Measurements from ENCODE around the gene ANKRD52. TPM values are rescaled to one million over a fixed set of nuclear protein-coding genes. Genes with fewer than 3 reads are reported as not detected.

Gene ANKRD52
- total RNA-seq, 1 experiment from 2014 or later: 56.6 TPM

DNA sequence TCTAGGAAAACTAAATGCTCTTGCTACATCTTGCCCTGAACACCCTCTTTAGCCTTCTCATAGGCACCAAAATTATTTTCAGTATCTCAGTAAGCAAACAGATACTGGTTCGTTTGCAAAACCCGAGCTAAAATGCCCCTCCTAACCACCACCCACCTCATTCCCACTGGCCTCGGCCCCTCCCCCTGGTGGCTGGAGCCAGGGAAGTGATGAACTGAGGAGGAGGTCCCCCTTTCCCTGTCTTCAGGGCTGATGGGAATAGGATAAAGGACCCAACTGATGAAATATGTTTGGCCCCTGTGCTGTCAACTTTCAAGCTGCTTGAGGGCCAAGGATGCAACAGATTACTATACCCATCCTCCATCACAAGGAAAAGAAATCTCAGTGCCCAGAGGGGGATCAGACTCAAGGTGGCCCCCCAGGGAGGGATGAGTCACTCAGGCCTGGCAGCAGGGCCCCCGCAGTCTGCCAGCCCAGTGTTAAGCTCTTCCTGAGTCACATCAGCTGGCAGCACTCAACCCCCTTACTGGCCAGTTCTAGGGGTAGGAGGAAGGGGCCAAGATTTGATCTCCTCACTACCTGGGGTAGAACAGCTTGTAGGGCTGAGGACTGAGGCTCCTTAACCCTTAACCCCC, 1.7 kb downstream of the ANKRD52 start:
- BruUV-seq (replicated peaks): TSS peak; percentile 38
- no peaks in the 10 kb centered on the region for H4K20me1 ChIP-seq (ENCODE audit: insufficient read depth)
- peak overlapping the region in 1 of 2 experiments; percentile 89; a peak in 3 of 4 replicates for H3K4me3 ChIP-seq (replicated peaks in 1 of 2; ENCODE audit: low read depth in 1 of 2, low read length in 2 of 2)
- ATAC-seq (no peak), DNase-seq (ENCODE audit: low read depth, low spot score) (no peak)
- H3K9ac ChIP-seq (ENCODE audit: low read length): peak overlapping the region; percentile 89
- H3K9me2 ChIP-seq (ENCODE audit: insufficient read depth): no peaks in the 10 kb centered on the region
- peaks cover 30% of the 10 kb centered on the region for H3K79me2 ChIP-seq (ENCODE audit: insufficient read depth, low read length)
- no peaks in the 10 kb centered on the region for H3K9me3 ChIP-seq (ENCODE audit: control insufficient read depth in 1 of 2, insufficient read depth in 1 of 2, low read depth in 1 of 2, low read length in 2 of 2)
- RAD21 ChIA-PET (ENCODE audit: low non-redundant PET in 1 of 2, low total read pairs in 2 of 2, uncharacterized antibody in 2 of 2, unreplicated experiment in 2 of 2): no interaction called here
- H3K36me3 ChIP-seq (ENCODE audit: control insufficient read depth in 1 of 2, insufficient read depth in 2 of 2, low read length in 2 of 2): peaks cover 29 to 54% of the 10 kb centered on the region in 2 experiments
- CTCF ChIA-PET: no interaction called here
- peak overlapping the region; percentile 82; the same call in 1 of the 2 replicates for H3K27ac ChIP-seq (ENCODE audit: low read depth, low read length)
- POLR2A ChIA-PET: no interaction called here
- no peak overlapping the region for H2AFZ ChIP-seq (ENCODE audit: low read depth, low read length, poor library complexity, severe bottlenecking)
- H3K4me1 ChIP-seq (ENCODE audit: control insufficient read depth in 1 of 2, insufficient read depth in 2 of 2, low read length in 2 of 2): peaks cover 19 to 37% of the 10 kb centered on the region in 2 experiments
- H3K4me2 ChIP-seq (ENCODE audit: low read length): peak overlapping the region; percentile 97
- TF ChIP-seq EZH2phosphoT487 (IDR thresholded peaks at IDR 0.05; ENCODE audit: borderline replicate concordance): no peak
- 0 out of 6 replicates have a peak, but pooled peaks of 1 of the 3 experiments have one; percentile 5 for TF ChIP-seq CTCF (IDR thresholded peaks at IDR 0.05 in 2 of 3, conservative IDR thresholded peaks at IDR 0.05 in 1 of 3; ENCODE audit: borderline replicate concordance in 1 of 3, insufficient read depth in 1 of 3, low read depth in 2 of 3, low read length in 2 of 3)
- no peak for TF ChIP-seq FOSL1 (IDR thresholded peaks at IDR 0.05; ENCODE audit: low read depth)
- no peaks in the 10 kb centered on the region for H3K27me3 ChIP-seq (ENCODE audit: insufficient read depth, low read length)
- intact Hi-C loops (cut with micrococcal nuclease): loop anchor here (5.0 kb wide), 1 partner anchor 34 kb away; the partner anchor contains the start of genes NABP2 and RNF41

DNA sequence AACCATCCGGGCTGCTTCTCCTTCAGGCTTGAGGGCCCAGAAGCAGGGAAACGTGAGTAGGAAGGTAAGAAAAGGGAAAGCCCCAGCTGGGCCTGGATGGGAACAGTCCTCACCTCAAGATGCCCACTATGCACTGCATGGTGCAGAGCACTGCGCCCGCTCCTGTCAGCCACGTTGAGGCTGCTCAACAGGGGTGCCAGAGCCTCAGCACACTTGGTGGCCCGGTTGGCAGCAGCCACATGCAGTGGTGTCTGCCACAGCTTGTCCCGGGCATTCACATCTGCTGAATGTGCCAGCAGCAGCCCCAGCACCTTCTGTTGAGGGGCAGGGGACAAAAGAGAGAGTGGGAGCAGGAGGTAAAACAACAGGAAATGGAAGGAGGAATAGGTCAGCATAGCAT, 2.5 kb downstream of the ANKRD52 start:
- Histone ChIP-seq H3K9ac (ENCODE audit: low read length) (no peak overlapping the region), H3K36me3 (ENCODE audit: control insufficient read depth in 1 of 2, insufficient read depth in 2 of 2, low read length in 2 of 2) (peaks cover 30 to 56% of the 10 kb centered on the region in 2 experiments), H3K27me3 (ENCODE audit: insufficient read depth, low read length) (no peaks in the 10 kb centered on the region), H3K4me1 (ENCODE audit: control insufficient read depth in 1 of 2, insufficient read depth in 2 of 2, low read length in 2 of 2) (peaks cover 17 to 29% of the 10 kb centered on the region in 2 experiments), H2AFZ (ENCODE audit: low read depth, low read length, poor library complexity, severe bottlenecking) (no peak overlapping the region), H3K79me2 (ENCODE audit: insufficient read depth, low read length) (peaks cover 30% of the 10 kb centered on the region), H3K4me2 (ENCODE audit: low read length) (no peak overlapping the region), H3K4me3 (replicated peaks in 1 of 2; ENCODE audit: low read depth in 1 of 2, low read length in 2 of 2) (no peak overlapping the region), H4K20me1 (ENCODE audit: insufficient read depth) (no peaks in the 10 kb centered on the region), H3K9me2 (ENCODE audit: insufficient read depth) (no peaks in the 10 kb centered on the region), H3K9me3 (ENCODE audit: control insufficient read depth in 1 of 2, insufficient read depth in 1 of 2, low read depth in 1 of 2, low read length in 2 of 2) (no peaks in the 10 kb centered on the region), H3K27ac (ENCODE audit: low read depth, low read length) (no peak overlapping the region)
- intact Hi-C loops (cut with micrococcal nuclease): loop anchor here (5.0 kb wide), 1 partner anchor 33 kb away; the partner anchor contains the start of genes NABP2 and RNF41
- ATAC-seq (no peak), DNase-seq (ENCODE audit: low read depth, low spot score) (no peak)
- POLR2A ChIA-PET: interaction anchor here (1.2 kb wide), 1 partner anchor 34 kb away, joined by 3 read pairs; the partner anchor contains the start of gene RNF41
- RAD21 ChIA-PET (ENCODE audit: low non-redundant PET in 1 of 2, low total read pairs in 2 of 2, uncharacterized antibody in 2 of 2, unreplicated experiment in 2 of 2): no interaction called here
- TF ChIP-seq CEBPB (IDR thresholded peaks at IDR 0.05; ENCODE audit: low read depth) (no peak), TCF7L2 (IDR thresholded peaks at IDR 0.05; ENCODE audit: borderline replicate concordance, extremely low read depth, insufficient read depth, insufficient read length) (no peak), EZH2 (IDR thresholded peaks at IDR 0.05) (no peak), SRF (IDR thresholded peaks at IDR 0.05; ENCODE audit: low read depth) (no peak), EGR1 (IDR thresholded peaks at IDR 0.05; ENCODE audit: low read depth) (no peak), MAX (IDR thresholded peaks at IDR 0.05) (no peak), FOSL1 (IDR thresholded peaks at IDR 0.05; ENCODE audit: low read depth) (no peak)
- CTCF ChIA-PET: no interaction called here
- BruUV-seq (replicated peaks): no TSS peak

All from HCT116 (cell line).